SK-N-SH (cell line): Measurements from ENCODE around the gene CDC14B. TPM values are rescaled to one million over a fixed set of nuclear protein-coding genes. Genes with fewer than 3 reads are reported as not detected.

Experiments
- CTCF ChIA-PET: fragments of 300-600, 350-600 bp; formaldehyde crosslinking; extraction: SDS; loops from one replicate; lab custom pipeline; 2021; lab: Yijun Ruan, JAX
- POLR2A ChIA-PET: fragments of 350-600 bp; sonication (Branson Sonifier 250); formaldehyde crosslinking; extraction: SDS; loops from one replicate; lab custom pipeline; 2020; ENCODE audit warnings: antibody characterized with exemption, inconsistent platforms; lab: Yijun Ruan, JAX
- DNase-seq: peaks from one replicate; pipeline ENCODE4 v3.0.0; 2012
- H2AFZ ChIP-seq: fragments of 200-600 bp; sonication (generic); 2 replicates; pipeline ENCODE4 v1.8.1; 2016; ENCODE audit warnings: antibody characterized with exemption, mild to moderate bottlenecking, low read depth
- H3F3A ChIP-seq: fragments of 200-600 bp; sonication (generic); replicated peaks from 2 replicates; pipeline ENCODE3; 2016; ENCODE audit warnings: antibody characterized with exemption, mild to moderate bottlenecking; ENCODE audit not compliant: insufficient read depth
- H3K27ac ChIP-seq, 2 experiments: fragments of 200-500 bp in 1 of 2; fragments of 200-600 bp in 1 of 2; sonication (Bioruptor generic) in 1 of 2; sonication (generic), shearing (Covaris generic) in 1 of 2; 2 replicates each; pipeline versions ENCODE4 v1.5.1 to v1.6.1; 2014 to 2016; ENCODE audit warnings: low read depth in 2 of 2, inconsistent platforms in 1 of 2, low read length in 1 of 2, mild to moderate bottlenecking in 1 of 2, mixed read lengths in 1 of 2
- H3K27me3 ChIP-seq: fragments of 200-600 bp; sonication (generic), shearing (Covaris generic); 2 replicates; pipeline ENCODE4 v1.6.1; 2016; ENCODE audit warnings: mixed run types; ENCODE audit not compliant: insufficient read depth
- H3K36me3 ChIP-seq, 2 experiments: fragments of 200-500 bp in 1 of 2; fragments of 200-600 bp in 1 of 2; sonication (Bioruptor generic) in 1 of 2; sonication (generic) in 1 of 2; replicated peaks in 1 of 2; 2 replicates each; pipeline versions ENCODE3 to v1.5.1; 2014 to 2016; ENCODE audit warnings: low read length in 1 of 2, mild to moderate bottlenecking in 1 of 2; ENCODE audit not compliant: insufficient read depth in 2 of 2, control insufficient read depth in 1 of 2
- H3K4me1 ChIP-seq, 2 experiments: fragments of 200-500 bp in 1 of 2; fragments of 200-600 bp in 1 of 2; sonication (Bioruptor generic) in 1 of 2; sonication (generic), shearing (Covaris generic) in 1 of 2; 2 replicates each; pipeline versions ENCODE4 v1.5.1 to v1.6.1; 2014 to 2016; ENCODE audit warnings: low read depth in 1 of 2, low read length in 1 of 2, mixed run types in 1 of 2; ENCODE audit not compliant: insufficient read depth in 2 of 2, control insufficient read depth in 1 of 2
- H3K4me2 ChIP-seq: fragments of 200-600 bp; sonication (generic), shearing (Covaris generic); 2 replicates; pipeline ENCODE4 v1.6.1; 2017; ENCODE audit warnings: mixed run types
- H3K4me3 ChIP-seq, 2 experiments: fragments of 200-500 bp in 1 of 2; fragments of 200-600 bp in 1 of 2; sonication (Bioruptor generic) in 1 of 2; sonication (generic), shearing (Covaris generic) in 1 of 2; 2 replicates each; pipeline versions ENCODE4 v1.5.1 to v1.8.1; 2014 to 2016; ENCODE audit warnings: low read depth in 2 of 2, inconsistent platforms in 1 of 2, low read length in 1 of 2, mild to moderate bottlenecking in 1 of 2, mixed read lengths in 1 of 2, moderate library complexity in 1 of 2
- H3K79me2 ChIP-seq: fragments of 200-600 bp; sonication (generic); 2 replicates; pipeline ENCODE4 v1.8.1; 2017; ENCODE audit warnings: mild to moderate bottlenecking; ENCODE audit not compliant: insufficient read depth
- H3K9ac ChIP-seq: fragments of 200-600 bp; sonication (generic); 2 replicates; pipeline ENCODE4 v1.6.1; 2017; ENCODE audit warnings: mixed run types
- H3K9me2 ChIP-seq: fragments of 200-600 bp; sonication (generic); 2 replicates; pipeline ENCODE4 v1.6.1; 2017; ENCODE audit warnings: mixed run types
- H3K9me3 ChIP-seq: fragments of 200-600 bp; sonication (generic); 2 replicates; pipeline ENCODE4 v1.6.1; 2017; ENCODE audit warnings: mixed run types, mild to moderate bottlenecking, moderate library complexity
- H4K20me1 ChIP-seq: fragments of 200-600 bp; sonication (generic); 2 replicates; pipeline ENCODE4 v1.6.1; 2017; ENCODE audit warnings: mild to moderate bottlenecking, mixed run types; ENCODE audit not compliant: insufficient read depth
- EP300 ChIP-seq, 2 experiments: IDR thresholded peaks; 2 replicates each; pipeline versions ENCODE4 v1.4.0 to v1.6.1; 2012; ENCODE audit warnings: borderline replicate concordance in 1 of 2, low read depth in 1 of 2, low read length in 1 of 2
- FOSL2 ChIP-seq: IDR thresholded peaks from 2 replicates; pipeline ENCODE4 v1.4.0; 2012; ENCODE audit warnings: low read depth, mild to moderate bottlenecking, moderate library complexity, borderline replicate concordance
- GABPA ChIP-seq: IDR thresholded peaks from 2 replicates; pipeline ENCODE4 v1.4.0; 2012; ENCODE audit warnings: low read depth, mild to moderate bottlenecking
- MXI1 ChIP-seq: IDR thresholded peaks from 2 replicates; pipeline ENCODE4 v1.6.1; 2012; ENCODE audit warnings: mild to moderate bottlenecking, low read depth, low read length, improper control_type of control experiment
- NFIC ChIP-seq: IDR thresholded peaks from 2 replicates; pipeline ENCODE4 v1.4.0; 2012; ENCODE audit warnings: borderline replicate concordance
- RCOR1 ChIP-seq: fragments of 150-350 bp; IDR thresholded peaks from 2 replicates; pipeline ENCODE4 v1.6.1; 2017; ENCODE audit warnings: antibody characterized with exemption, low read length
- SIN3A ChIP-seq: IDR thresholded peaks from 2 replicates; pipeline ENCODE4 v1.6.1; 2012; ENCODE audit warnings: low read depth, mild to moderate bottlenecking, low read length, moderate library complexity, borderline replicate concordance
- SMC3 ChIP-seq: IDR thresholded peaks from 2 replicates; pipeline ENCODE4 v1.6.1; 2012; ENCODE audit warnings: low read depth, low read length, improper control_type of control experiment
- TCF12 ChIP-seq: IDR thresholded peaks from 2 replicates; pipeline ENCODE4 v1.4.0; 2012
- TEAD4 ChIP-seq: IDR thresholded peaks from 2 replicates; pipeline ENCODE4 v1.4.0; 2012; ENCODE audit warnings: mild to moderate bottlenecking, borderline replicate concordance; ENCODE audit not compliant: insufficient read depth
- WGBS: methylation state at CpG from one replicate; pipeline ENCODE4 v1.1.6; 2017; ENCODE audit warnings: low lambda C conversion rate; 5-methylcytosine and 5-hydroxymethylcytosine counted together
- polyA plus RNA-seq, 3 experiments: library from polyadenylated mRNA; depleted of rRNA; stranded (reverse); fragments of >200 nt; gene quantifications; 2 replicates each; pipeline ENCODE4 v1.2.3, GENCODE V29; 2012
- TF ChIP-seq, protein P1 (sequence below): fragments of 150-350 bp; IDR thresholded peaks from 2 replicates; pipeline ENCODE4 v1.6.1; 2017; ENCODE audit warnings: antibody characterized with exemption, low read length, low read depth, borderline replicate concordance
- TF ChIP-seq, protein P2 (sequence below): IDR thresholded peaks from 2 replicates; pipeline ENCODE4 v1.6.1; 2012; ENCODE audit warnings: mild to moderate bottlenecking, low read depth, low read length, moderate library complexity
- TF ChIP-seq, protein P3 (sequence below): fragments of 150-350 bp; IDR thresholded peaks from 2 replicates; pipeline ENCODE4 v1.6.1; 2016; ENCODE audit warnings: mild to moderate bottlenecking, low read depth, low read length
- TF ChIP-seq, protein P4 (sequence below): IDR thresholded peaks from 2 replicates; pipeline ENCODE4; 2012

CDC14B gene
- polyA plus RNA-seq, 1 of the 3 experiments (the other 2 are of a cell fraction): 10.1 TPM

DNA sequence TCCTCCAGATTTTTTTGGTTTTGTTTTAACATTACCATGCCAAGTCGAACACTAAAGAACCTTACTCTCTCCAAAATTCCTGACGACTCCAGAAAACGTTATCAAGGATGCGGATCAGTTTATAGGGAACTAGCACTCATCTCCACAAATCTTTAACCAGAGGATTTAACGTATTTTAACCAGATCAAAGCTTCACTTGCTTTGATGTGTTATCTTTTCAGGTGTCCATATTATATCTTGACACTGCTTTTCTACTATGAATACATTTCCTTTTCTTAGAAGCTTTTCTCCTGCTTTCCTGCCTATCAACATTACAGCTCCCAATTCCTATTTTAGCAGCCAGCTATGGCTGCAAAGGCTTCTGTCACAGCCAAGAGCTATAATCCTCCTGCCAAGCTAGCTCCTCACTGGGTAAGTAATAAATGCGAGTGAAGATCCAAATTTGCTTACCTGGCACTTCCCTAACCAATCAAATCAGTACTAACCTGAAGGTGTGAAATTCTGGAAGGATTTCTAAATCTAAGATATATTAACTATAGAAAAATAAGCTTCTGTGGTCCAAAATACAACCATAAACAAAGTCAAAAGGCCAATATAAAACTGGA, 60.2 kb downstream of the CDC14B start:
- POLR2A ChIA-PET: no interaction called here
- Histone ChIP-seq H3K4me3 (no peak overlapping the region), H3K9ac (no peak overlapping the region), H2AFZ (no peak overlapping the region), H3K27ac (no peak overlapping the region)
- no peak for TF ChIP-seq MXI1
- TF ChIP-seq, protein P1, sequence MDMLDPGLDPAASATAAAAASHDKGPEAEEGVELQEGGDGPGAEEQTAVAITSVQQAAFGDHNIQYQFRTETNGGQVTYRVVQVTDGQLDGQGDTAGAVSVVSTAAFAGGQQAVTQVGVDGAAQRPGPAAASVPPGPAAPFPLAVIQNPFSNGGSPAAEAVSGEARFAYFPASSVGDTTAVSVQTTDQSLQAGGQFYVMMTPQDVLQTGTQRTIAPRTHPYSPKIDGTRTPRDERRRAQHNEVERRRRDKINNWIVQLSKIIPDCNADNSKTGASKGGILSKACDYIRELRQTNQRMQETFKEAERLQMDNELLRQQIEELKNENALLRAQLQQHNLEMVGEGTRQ: no peak
- TF ChIP-seq, protein P2, sequence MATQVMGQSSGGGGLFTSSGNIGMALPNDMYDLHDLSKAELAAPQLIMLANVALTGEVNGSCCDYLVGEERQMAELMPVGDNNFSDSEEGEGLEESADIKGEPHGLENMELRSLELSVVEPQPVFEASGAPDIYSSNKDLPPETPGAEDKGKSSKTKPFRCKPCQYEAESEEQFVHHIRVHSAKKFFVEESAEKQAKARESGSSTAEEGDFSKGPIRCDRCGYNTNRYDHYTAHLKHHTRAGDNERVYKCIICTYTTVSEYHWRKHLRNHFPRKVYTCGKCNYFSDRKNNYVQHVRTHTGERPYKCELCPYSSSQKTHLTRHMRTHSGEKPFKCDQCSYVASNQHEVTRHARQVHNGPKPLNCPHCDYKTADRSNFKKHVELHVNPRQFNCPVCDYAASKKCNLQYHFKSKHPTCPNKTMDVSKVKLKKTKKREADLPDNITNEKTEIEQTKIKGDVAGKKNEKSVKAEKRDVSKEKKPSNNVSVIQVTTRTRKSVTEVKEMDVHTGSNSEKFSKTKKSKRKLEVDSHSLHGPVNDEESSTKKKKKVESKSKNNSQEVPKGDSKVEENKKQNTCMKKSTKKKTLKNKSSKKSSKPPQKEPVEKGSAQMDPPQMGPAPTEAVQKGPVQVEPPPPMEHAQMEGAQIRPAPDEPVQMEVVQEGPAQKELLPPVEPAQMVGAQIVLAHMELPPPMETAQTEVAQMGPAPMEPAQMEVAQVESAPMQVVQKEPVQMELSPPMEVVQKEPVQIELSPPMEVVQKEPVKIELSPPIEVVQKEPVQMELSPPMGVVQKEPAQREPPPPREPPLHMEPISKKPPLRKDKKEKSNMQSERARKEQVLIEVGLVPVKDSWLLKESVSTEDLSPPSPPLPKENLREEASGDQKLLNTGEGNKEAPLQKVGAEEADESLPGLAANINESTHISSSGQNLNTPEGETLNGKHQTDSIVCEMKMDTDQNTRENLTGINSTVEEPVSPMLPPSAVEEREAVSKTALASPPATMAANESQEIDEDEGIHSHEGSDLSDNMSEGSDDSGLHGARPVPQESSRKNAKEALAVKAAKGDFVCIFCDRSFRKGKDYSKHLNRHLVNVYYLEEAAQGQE: no peak
- no peak for TF ChIP-seq EP300 (IDR thresholded peaks at IDR 0.05; ENCODE audit: borderline replicate concordance in 1 of 2, low read depth in 1 of 2, low read length in 1 of 2)
- no peak for TF ChIP-seq TCF12
- TF ChIP-seq, protein P3, sequence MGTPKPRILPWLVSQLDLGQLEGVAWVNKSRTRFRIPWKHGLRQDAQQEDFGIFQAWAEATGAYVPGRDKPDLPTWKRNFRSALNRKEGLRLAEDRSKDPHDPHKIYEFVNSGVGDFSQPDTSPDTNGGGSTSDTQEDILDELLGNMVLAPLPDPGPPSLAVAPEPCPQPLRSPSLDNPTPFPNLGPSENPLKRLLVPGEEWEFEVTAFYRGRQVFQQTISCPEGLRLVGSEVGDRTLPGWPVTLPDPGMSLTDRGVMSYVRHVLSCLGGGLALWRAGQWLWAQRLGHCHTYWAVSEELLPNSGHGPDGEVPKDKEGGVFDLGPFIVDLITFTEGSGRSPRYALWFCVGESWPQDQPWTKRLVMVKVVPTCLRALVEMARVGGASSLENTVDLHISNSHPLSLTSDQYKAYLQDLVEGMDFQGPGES: no peak
- TF ChIP-seq, all 33 proteins: peak for 0
- H3F3A ChIP-seq: peaks cover 23% of the 10 kb centered on the region
- DNase-seq: no peak
- 97% methylated on average over 6 of the region's 6 CpGs for WGBS
- peaks cover 8 to 15% of the 10 kb centered on the region in 2 experiments; a peak in 3 of 4 replicates for H3K4me1 ChIP-seq
- peaks cover 7% of the 10 kb centered on the region in 2 experiments for H3K36me3 ChIP-seq
- H3K9me3 ChIP-seq: no peaks in the 10 kb centered on the region
- CTCF ChIA-PET: interaction anchor here (0.7 to 1.2 kb wide), 2 partner anchors 10 to 23 kb away, joined by 3 read pairs; no protein-coding TSS in a partner anchor
- H3K27me3 ChIP-seq: no peaks in the 10 kb centered on the region
- H3K9me2 ChIP-seq: no peaks in the 10 kb centered on the region
- no peak overlapping the region for H3K4me2 ChIP-seq
- no peaks in the 10 kb centered on the region for H3K79me2 ChIP-seq
- no peaks in the 10 kb centered on the region for H4K20me1 ChIP-seq

DNA sequence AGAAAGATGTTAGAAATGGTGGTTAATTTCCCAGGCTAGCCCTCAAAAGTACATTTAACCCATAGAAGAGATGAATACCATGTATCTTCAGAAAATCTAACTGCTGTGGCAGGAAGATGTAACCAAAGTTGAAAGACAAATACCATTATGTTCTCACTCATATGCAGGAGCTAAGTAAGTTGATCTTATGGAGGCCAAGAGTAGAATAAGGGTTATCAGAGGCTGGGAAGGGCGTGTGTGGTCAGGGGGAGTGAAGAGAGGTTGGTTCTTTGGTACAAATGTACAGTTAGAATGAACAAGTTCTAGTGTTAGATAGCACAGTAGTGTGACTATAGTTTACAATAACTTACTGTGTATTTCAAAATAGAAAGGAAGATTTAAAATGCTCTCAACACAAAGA, 61.7 kb downstream of the CDC14B start:
- H4K20me1 ChIP-seq: no peaks in the 10 kb centered on the region
- no peak for TF ChIP-seq NFIC
- TF ChIP-seq SMC3: no peak
- no peak for TF ChIP-seq GABPA
- TF ChIP-seq, protein P1: no peak
- TF ChIP-seq FOSL2: no peak
- no peak for TF ChIP-seq TEAD4
- no peak for TF ChIP-seq RCOR1
- TF ChIP-seq, protein P3: no peak
- TF ChIP-seq SIN3A: no peak
- TF ChIP-seq, protein P4, sequence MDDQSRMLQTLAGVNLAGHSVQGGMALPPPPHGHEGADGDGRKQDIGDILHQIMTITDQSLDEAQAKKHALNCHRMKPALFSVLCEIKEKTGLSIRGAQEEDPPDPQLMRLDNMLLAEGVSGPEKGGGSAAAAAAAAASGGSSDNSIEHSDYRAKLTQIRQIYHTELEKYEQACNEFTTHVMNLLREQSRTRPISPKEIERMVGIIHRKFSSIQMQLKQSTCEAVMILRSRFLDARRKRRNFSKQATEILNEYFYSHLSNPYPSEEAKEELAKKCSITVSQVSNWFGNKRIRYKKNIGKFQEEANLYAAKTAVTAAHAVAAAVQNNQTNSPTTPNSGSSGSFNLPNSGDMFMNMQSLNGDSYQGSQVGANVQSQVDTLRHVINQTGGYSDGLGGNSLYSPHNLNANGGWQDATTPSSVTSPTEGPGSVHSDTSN: no peak
- H2AFZ ChIP-seq: no peak overlapping the region
- H3K4me1 ChIP-seq: peaks cover 8 to 26% of the 10 kb centered on the region in 2 experiments; a peak in 3 of 4 replicates
- no peaks in the 10 kb centered on the region for H3K9me2 ChIP-seq
- DNase-seq: no peak
- no peaks in the 10 kb centered on the region for H3K27me3 ChIP-seq
- no peak overlapping the region for H3K27ac ChIP-seq
- ChIA-PET CTCF (interaction anchor here (1.3 to 3.8 kb wide), 2 partner anchors 9 to 105 kb away, joined by 3 to 21 read pairs; no protein-coding TSS in a partner anchor), POLR2A (no interaction called here)
- peaks cover 7% of the 10 kb centered on the region in 2 experiments for H3K36me3 ChIP-seq
- peaks cover 36% of the 10 kb centered on the region for H3F3A ChIP-seq
- no peak overlapping the region for H3K9ac ChIP-seq
- no peaks in the 10 kb centered on the region for H3K9me3 ChIP-seq
- H3K4me3 ChIP-seq: no peak overlapping the region
- peaks cover 4% of the 10 kb centered on the region; the same call in 1 of the 2 replicates for H3K79me2 ChIP-seq
- WGBS: 88% methylated on average over 1 of the region's 1 CpG
- H3K4me2 ChIP-seq: no peak overlapping the region
